ENCODE results near the gene NDUFAF8. TPM values are rescaled to one million over a fixed set of nuclear protein-coding genes. Genes with fewer than 3 reads are reported as not detected.

NDUFAF8 gene
- total RNA-seq, 1 experiment from 2014 or later = 102 TPM

GRCh38 chr17:81279278-81280275 is 40.5 kb downstream of the NDUFAF8 start:
- DNase-seq (ENCODE audit: low read depth, low spot score) = no peak
- no TSS peak for BruUV-seq (replicated peaks)
- RAD21 ChIA-PET (ENCODE audit: low non-redundant PET in 1 of 2, low total read pairs in 2 of 2, uncharacterized antibody in 2 of 2, unreplicated experiment in 2 of 2) = no interaction called here
- Histone ChIP-seq H3K79me2 (ENCODE audit: insufficient read depth, low read length) (peaks cover 18% of the 10 kb centered on the region; the same call in 1 of the 2 replicates), H3K36me3 (ENCODE audit: control insufficient read depth in 1 of 2, insufficient read depth in 2 of 2, low read length in 2 of 2) (peaks cover 41 to 44% of the 10 kb centered on the region in 2 experiments; a peak in 3 of 4 replicates), H3K4me2 (ENCODE audit: low read length) (no peak overlapping the region), H4K20me1 (ENCODE audit: insufficient read depth) (no peaks in the 10 kb centered on the region), H3K9me3 (ENCODE audit: control insufficient read depth in 1 of 2, insufficient read depth in 1 of 2, low read depth in 1 of 2, low read length in 2 of 2) (no peaks in the 10 kb centered on the region), H3K4me3 (replicated peaks in 1 of 2; ENCODE audit: low read depth in 1 of 2, low read length in 2 of 2) (no peak overlapping the region), H3K27me3 (ENCODE audit: insufficient read depth, low read length) (no peaks in the 10 kb centered on the region), H3K9ac (ENCODE audit: low read length) (no peak overlapping the region), H3K9me2 (ENCODE audit: insufficient read depth) (no peaks in the 10 kb centered on the region), H3K27ac (ENCODE audit: low read depth, low read length) (no peak overlapping the region), H2AFZ (ENCODE audit: low read depth, low read length, poor library complexity, severe bottlenecking) (no peak overlapping the region), H3K4me1 (ENCODE audit: control insufficient read depth in 1 of 2, insufficient read depth in 2 of 2, low read length in 2 of 2) (no peaks in the 10 kb centered on the region)
- no peak for ATAC-seq
- TF ChIP-seq REST (IDR thresholded peaks at IDR 0.05; ENCODE audit: low read depth) (no peak), YY1 (IDR thresholded peaks at IDR 0.05; ENCODE audit: extremely low read depth, insufficient replicate concordance, low read depth, low read length) (no peak), ELF1 (IDR thresholded peaks at IDR 0.05; ENCODE audit: borderline replicate concordance, low read depth) (no peak), JUND (IDR thresholded peaks at IDR 0.05) (no peak), ZFX (IDR thresholded peaks at IDR 0.05) (no peak), MAX (IDR thresholded peaks at IDR 0.05) (no peak)
- CTCF ChIA-PET = no interaction called here
- POLR2A ChIA-PET = no interaction called here
- intact Hi-C loops (cut with micrococcal nuclease) = no loop called here

Data from HCT116 (cell line).